Natural killer cell treated with Interleukin-12 subunit alpha and Interleukin-12 subunit beta and Interleukin-15 and Interleukin-18, amount 100 ng/mL, for 72 hours (primary cell): ENCODE results near the gene WDSUB1. TPM values are rescaled to one million over a fixed set of nuclear protein-coding genes. Genes with fewer than 3 reads are reported as not detected.

Experiments
- ATAC-seq, 2 donors: fragments of 150-1000 bp; cut with Tn5 transposase in 1 of 2; sonication (Bioruptor Pico), chemical (Tn5 transposase) in 1 of 2; 2 replicates each; pipeline ENCODE4 v1.10.0; 2021
- DNase-seq: peaks from one replicate; pipeline ENCODE4 v3.0.0; 2022; ENCODE audit warnings: low spot score
- H3K27ac Mint-ChIP-seq, 2 donors: 1 replicate in 1 of 2; 2 replicates in 1 of 2; pipeline ENCODE4 v1.8.0; 2022; ENCODE audit warnings: mixed read lengths in 2 of 2, mild to moderate bottlenecking in 1 of 2, moderate library complexity in 1 of 2
- H3K27me3 Mint-ChIP-seq, 2 donors: 1 replicate in 1 of 2; 2 replicates in 1 of 2; pipeline ENCODE4 v1.8.0; 2022; ENCODE audit warnings: mixed read lengths in 2 of 2
- H3K36me3 Mint-ChIP-seq: one replicate; pipeline ENCODE4 v1.8.0; 2022; ENCODE audit warnings: mixed read lengths
- H3K4me1 Mint-ChIP-seq, 2 donors: 1 replicate in 1 of 2; 2 replicates in 1 of 2; pipeline ENCODE4 v1.8.0; 2022; ENCODE audit warnings: low read depth in 2 of 2, mixed read lengths in 2 of 2, mild to moderate bottlenecking in 1 of 2
- H3K4me3 Mint-ChIP-seq: one replicate; pipeline ENCODE4 v1.8.0; 2022; ENCODE audit warnings: mixed read lengths
- H3K9me3 Mint-ChIP-seq: 2 replicates; pipeline ENCODE4 v1.8.0; 2022; ENCODE audit warnings: mixed read lengths
- total RNA-seq, 2 donors: library from RNA; stranded (reverse); gene quantifications; one replicate each; pipeline ENCODE4 v1.2.3, GENCODE V29; 2022

WDSUB1 gene
- total RNA-seq, 2 donors from 2014 or later, result 5.4 to 8.8 TPM

DNA sequence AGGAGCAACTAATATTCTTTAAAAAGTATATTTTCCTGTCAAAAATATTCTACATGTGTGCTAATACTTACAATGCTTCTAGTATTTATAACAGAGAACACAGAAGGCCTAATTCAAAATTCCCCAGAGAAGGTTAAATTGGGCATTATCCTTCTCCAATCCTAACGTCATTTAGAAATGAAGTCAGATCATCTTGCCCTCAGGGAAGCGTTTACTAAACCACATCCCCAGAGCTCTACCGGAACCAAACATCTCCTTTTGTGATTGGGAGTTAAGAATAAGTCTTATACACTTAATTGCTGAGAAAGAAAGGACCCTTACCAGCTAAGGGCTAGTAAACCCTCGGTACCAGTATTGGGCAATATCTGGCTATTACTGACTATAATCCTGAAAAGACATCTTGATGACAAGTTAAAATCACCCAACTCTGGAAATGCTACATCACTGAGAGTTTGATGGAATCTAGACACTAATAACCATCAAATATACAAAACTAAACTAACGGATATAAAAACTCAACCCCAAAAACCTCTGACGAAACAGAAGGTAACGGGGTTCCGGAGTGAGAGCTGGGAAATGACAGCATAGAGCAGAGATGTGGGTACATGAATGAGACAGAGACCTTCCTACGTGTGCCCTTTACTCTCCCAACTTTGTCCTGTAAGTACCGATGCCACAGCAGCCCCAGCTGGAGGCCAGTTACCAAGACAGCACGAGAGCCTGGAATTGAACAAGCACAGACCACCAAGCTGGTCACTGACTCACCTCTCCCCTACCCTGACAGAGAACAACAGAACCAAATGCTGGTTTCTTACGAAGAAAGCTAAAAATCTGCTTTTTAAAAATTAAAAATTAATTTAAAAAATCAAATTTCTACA, 35.0 kb downstream of the WDSUB1 start:
- Mint-ChIP-seq H3K4me3 (no peak overlapping the region), H3K36me3 (no peaks in the 10 kb centered on the region), H3K27ac (no peak overlapping the region), H3K9me3 (no peaks in the 10 kb centered on the region), H3K4me1 (peaks cover 5 to 8% of the 10 kb centered on the region in 2 donors), H3K27me3 (no peaks in the 10 kb centered on the region)
- ATAC-seq (no peak), DNase-seq (no peak)

DNA sequence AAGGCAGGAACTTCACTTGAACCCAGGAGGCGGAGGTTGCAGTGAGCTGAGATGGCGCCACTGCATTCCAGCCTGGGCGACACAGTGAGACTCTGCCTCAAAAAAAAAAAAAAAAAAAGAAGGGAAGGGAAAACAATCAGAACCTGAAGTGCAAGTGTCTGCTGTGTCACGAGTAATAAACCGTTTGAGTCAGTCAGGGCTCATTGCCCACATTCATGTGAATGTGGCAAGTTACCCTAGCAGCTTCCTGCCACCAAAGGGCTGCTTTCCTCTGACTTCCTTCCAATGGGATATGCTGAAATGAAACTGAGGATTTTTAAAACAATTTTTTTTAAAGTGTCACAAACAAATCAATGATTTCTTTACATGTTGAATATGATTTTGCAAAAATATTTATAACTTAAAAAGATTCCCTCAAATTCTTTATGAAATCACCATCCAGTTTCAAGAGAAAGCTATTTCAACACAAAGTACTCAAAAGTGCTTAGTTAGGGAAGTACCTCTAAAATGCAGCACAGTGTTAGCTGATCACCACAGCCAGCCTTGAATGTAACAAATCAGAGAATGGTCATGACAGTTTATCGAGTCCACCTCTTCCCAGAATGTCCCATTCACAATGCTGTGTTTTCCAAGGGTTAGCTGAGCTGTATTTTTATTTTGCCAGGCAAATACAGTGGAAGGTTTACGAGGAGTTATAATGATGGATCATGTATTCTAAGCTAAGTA, 36.4 kb downstream of the WDSUB1 start:
- no peak overlapping the region for H3K27ac Mint-ChIP-seq
- no peaks in the 10 kb centered on the region for H3K9me3 Mint-ChIP-seq
- H3K36me3 Mint-ChIP-seq, result peaks cover 7% of the 10 kb centered on the region
- DNase-seq, result no peak
- H3K4me1 Mint-ChIP-seq, result peaks cover 5 to 8% of the 10 kb centered on the region in 2 donors
- H3K4me3 Mint-ChIP-seq, result no peak overlapping the region
- peak in 1 of 2 donors; percentile 53 for ATAC-seq
- H3K27me3 Mint-ChIP-seq, result no peaks in the 10 kb centered on the region

DNA sequence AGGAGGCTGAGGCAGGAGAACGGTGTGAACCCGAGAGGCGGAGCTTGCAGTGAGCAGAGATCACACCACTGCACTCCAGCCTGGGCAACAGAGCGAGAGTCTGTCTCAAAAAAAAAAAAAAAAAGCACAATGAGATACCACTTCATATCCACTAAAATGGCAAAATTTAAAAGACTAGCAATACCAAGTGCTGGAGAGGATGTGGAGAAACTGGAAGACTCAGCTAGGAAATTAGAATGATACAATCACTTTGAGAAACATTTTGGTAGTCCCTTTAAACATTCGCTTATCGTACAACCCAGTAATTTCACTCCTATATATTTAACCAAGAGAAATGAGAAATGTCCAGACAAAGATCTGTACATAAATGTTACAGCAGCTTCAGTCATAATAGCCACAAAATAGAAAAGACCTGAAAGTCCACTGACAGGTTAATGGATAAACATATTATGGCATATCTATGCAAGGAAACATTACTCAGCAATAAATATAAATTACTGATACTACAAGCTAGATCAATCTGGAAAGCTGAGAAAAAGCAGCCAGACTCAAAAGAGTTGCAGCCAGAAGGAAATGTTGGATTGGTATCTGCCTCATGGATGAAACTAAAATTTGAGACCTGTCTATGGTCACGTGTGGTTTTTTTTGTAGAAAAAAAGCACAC, 40.0 kb downstream of the WDSUB1 start:
- H3K27me3 Mint-ChIP-seq, result no peaks in the 10 kb centered on the region
- no peaks in the 10 kb centered on the region for H3K9me3 Mint-ChIP-seq
- no peak for ATAC-seq
- H3K4me3 Mint-ChIP-seq, result no peak overlapping the region
- peaks cover 11 to 24% of the 10 kb centered on the region in 2 donors for H3K4me1 Mint-ChIP-seq
- no peak overlapping the region for H3K27ac Mint-ChIP-seq
- peaks cover 11% of the 10 kb centered on the region for H3K36me3 Mint-ChIP-seq
- DNase-seq, result no peak

DNA sequence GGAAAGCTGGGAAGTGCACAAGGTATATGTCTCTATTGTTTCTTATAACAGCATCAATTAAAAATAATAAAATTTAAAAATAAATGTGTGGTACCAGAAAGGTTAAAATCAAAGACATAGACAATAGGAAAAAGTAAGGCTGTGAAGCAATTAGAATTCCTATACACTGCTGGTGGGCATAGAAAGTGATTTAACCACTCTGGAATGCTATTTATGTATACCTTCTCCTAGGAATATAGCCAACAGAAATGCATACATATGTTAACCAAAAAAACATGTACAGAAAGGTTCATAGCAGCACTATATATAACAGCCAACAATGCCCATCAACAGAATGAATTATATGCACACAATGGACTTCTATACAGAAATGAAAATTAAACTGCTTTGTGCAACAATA, 43.0 kb downstream of the WDSUB1 start:
- Mint-ChIP-seq H3K36me3 (peaks cover 20% of the 10 kb centered on the region), H3K27ac (no peak overlapping the region), H3K9me3 (no peaks in the 10 kb centered on the region), H3K27me3 (no peaks in the 10 kb centered on the region), H3K4me3 (no peak overlapping the region), H3K4me1 (peaks cover 7 to 16% of the 10 kb centered on the region in 2 donors)
- ATAC-seq, result no peak
- no peak for DNase-seq

DNA sequence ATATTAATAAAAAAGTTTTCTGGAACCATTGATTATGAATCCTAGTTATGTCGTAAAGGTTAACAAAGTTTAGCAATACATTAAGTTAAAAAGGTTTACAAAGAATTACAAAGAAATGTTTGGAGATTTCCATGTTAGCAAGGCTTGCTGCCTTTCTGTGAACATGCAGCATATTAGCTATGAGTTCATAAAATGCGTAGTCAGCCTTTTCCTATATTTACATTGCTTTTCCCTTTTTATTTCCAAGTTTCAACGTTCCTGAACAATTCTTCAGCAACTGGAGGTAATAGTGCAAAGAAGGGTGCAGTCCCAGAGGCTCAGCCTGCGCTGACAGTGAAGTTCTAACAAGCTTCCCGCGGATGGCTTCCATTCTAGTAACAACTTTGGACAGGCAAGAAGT, 51.6 kb downstream of the WDSUB1 start:
- H3K4me1 Mint-ChIP-seq, result no peaks in the 10 kb centered on the region
- no peaks in the 10 kb centered on the region for H3K27me3 Mint-ChIP-seq
- no peaks in the 10 kb centered on the region for H3K9me3 Mint-ChIP-seq
- DNase-seq, result no peak
- H3K4me3 Mint-ChIP-seq, result no peak overlapping the region
- H3K27ac Mint-ChIP-seq, result no peak overlapping the region
- ATAC-seq, result no peak
- no peaks in the 10 kb centered on the region for H3K36me3 Mint-ChIP-seq

DNA sequence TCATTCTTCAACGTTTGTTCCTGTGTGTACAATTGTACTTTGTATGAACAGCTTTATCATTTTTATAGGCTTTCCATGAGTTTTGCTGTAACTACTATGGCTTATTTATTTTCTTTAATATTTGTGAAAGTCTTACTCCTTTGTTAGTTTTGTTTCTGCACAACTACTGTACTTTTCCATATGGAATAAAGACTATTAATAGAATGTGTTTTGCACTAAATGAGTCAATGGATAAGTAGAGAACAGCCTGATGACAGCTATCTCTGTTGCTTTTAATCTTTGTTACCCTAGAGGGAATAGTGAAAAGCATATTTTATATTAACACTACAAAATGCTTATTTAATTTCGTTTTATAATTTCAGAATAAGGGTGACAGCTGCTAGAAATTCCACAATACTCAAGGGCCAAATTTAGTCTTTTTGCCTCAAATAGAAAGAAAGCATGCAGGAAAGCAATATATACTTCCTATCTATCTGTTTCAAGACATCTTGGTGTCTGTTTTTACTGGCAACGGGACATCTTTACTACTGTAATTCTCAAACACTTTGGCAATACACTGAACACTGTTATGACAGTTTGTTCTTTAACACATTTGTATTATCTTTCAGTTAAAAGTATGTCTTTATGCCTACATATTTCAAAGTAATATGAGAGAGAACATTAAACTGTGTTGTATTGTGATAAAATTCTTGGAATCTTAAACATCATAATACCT, 53.9 kb downstream of the WDSUB1 start:
- Mint-ChIP-seq H3K4me3 (no peak overlapping the region), H3K9me3 (no peaks in the 10 kb centered on the region), H3K27ac (no peak overlapping the region), H3K4me1 (peaks cover 11 to 12% of the 10 kb centered on the region in 2 donors), H3K27me3 (no peaks in the 10 kb centered on the region), H3K36me3 (no peaks in the 10 kb centered on the region)
- DNase-seq (no peak), ATAC-seq (no peak)

DNA sequence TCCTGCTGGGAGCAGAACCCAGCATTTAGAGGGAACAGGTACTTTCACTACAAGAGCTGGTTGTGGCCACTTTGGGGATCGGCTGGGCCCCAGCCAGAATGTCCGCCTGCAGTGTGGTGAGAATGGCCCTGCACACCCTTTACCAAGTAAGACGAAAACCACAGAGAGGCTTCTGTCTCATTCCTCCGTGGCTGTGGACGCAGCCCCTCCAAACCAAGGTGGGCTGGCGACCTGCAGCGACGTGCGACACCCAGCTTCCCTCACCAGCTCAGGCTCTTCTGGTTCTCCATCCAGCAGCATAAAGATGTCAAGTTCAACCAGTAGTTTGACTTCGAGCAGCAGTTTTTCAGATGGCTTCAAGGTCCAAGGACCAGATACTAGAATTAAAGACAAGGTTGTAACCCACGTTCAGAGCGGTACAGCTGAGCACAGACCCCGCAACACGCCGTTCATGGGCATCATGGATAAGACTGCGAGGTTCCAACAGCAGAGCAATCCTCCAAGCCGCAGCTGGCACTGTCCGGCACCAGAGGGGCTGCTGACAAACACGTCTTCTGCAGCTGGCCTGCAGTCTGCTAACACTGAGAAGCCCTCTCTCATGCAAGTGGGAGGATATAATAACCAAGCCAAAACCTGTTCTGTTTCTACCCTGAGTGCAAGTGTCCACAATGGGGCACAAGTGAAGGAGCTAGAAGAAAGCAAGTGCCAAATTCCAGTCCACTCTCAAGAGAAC, 56.2 kb downstream of the WDSUB1 start:
- H3K27me3 Mint-ChIP-seq, result no peaks in the 10 kb centered on the region
- no peak overlapping the region for H3K4me3 Mint-ChIP-seq
- H3K9me3 Mint-ChIP-seq, result no peaks in the 10 kb centered on the region
- ATAC-seq, result no peak
- H3K27ac Mint-ChIP-seq, result no peak overlapping the region
- no peak for DNase-seq
- H3K4me1 Mint-ChIP-seq, result peaks cover 22 to 28% of the 10 kb centered on the region in 2 donors
- no peaks in the 10 kb centered on the region for H3K36me3 Mint-ChIP-seq

DNA sequence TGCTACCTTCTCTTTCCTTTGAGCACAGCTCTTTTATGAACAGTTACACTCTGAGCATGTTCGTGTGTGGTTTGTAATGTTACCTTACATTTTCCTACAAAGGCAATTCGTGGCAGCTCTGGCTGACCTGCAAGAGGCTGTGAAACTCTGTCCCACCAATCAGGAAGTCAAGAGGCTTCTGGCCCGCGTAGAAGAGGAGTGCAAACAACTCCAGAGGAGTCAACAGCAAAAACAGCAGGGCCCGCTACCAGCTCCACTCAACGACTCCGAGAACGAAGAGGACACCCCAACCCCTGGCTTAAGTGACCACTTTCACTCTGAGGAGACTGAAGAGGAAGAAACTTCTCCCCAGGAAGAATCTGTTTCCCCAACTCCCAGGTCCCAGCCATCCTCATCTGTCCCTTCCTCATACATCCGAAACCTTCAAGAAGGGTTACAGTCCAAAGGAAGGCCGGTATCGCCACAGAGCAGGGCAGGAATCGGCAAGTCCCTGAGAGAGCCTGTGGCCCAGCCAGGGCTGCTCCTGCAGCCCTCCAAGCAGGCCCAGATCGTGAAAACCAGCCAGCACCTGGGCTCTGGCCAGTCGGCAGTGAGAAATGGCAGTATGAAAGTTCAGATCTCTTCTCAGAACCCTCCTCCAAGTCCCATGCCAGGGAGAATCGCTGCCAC, 56.9 kb downstream of the WDSUB1 start:
- no peak for DNase-seq
- Mint-ChIP-seq H3K4me3 (no peak overlapping the region), H3K9me3 (no peaks in the 10 kb centered on the region), H3K27ac (no peak overlapping the region), H3K36me3 (no peaks in the 10 kb centered on the region), H3K27me3 (no peaks in the 10 kb centered on the region), H3K4me1 (peaks cover 27 to 35% of the 10 kb centered on the region in 2 donors)
- ATAC-seq, result no peak

DNA sequence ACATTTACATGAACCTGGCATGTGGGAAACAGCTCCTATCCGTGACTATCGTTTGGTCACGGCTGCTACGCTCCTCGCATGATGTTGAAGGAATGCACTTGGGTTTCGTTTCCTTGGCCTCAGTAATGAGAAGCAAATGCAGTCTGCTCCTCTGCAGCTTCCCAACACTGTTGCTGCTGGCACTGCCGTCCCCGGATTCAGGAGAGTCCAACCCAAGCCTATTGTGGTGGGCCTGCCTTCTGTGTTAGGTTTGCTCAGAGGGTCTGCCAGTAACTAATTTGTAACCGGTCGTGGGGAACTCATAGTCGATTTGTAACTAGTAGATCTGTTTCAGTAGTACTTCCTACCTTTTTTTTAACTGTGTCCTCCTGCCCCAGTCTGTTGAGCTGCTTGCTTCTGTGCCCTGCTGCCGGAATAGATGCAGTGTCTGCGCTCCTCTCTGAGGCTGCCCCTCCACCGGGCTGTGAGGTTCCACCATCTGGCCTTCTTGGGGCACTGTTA, 58.4 kb downstream of the WDSUB1 start:
- no peaks in the 10 kb centered on the region for H3K36me3 Mint-ChIP-seq
- H3K9me3 Mint-ChIP-seq, result no peaks in the 10 kb centered on the region
- ATAC-seq (no peak), DNase-seq (no peak)
- H3K27me3 Mint-ChIP-seq, result no peaks in the 10 kb centered on the region
- no peak overlapping the region for H3K27ac Mint-ChIP-seq
- peaks cover 35 to 46% of the 10 kb centered on the region in 2 donors for H3K4me1 Mint-ChIP-seq
- no peak overlapping the region for H3K4me3 Mint-ChIP-seq

DNA sequence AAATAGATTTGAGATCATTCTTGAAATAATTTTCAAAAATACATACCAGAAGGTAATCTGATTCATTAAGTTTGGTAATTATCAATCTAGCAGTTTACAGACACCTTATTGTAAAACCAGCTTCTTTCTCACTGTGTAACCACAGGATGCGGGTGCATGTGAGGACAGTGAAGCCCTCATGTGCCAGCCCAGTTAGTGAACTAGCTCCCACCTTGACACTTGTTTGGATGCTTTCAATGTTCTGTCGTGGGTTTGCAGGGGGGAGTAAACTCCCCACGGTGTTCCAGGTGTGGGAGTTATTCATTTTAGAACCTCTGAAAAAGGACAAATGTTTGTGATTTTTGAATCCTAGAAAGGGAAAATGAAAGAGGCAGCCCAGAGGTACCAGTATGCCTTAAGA, 59.0 kb downstream of the WDSUB1 start:
- H3K27me3 Mint-ChIP-seq, result no peaks in the 10 kb centered on the region
- peaks cover 35 to 46% of the 10 kb centered on the region in 2 donors for H3K4me1 Mint-ChIP-seq
- ATAC-seq (no peak), DNase-seq (no peak)
- H3K9me3 Mint-ChIP-seq, result no peaks in the 10 kb centered on the region
- no peaks in the 10 kb centered on the region for H3K36me3 Mint-ChIP-seq
- no peak overlapping the region for H3K4me3 Mint-ChIP-seq
- no peak overlapping the region for H3K27ac Mint-ChIP-seq

DNA sequence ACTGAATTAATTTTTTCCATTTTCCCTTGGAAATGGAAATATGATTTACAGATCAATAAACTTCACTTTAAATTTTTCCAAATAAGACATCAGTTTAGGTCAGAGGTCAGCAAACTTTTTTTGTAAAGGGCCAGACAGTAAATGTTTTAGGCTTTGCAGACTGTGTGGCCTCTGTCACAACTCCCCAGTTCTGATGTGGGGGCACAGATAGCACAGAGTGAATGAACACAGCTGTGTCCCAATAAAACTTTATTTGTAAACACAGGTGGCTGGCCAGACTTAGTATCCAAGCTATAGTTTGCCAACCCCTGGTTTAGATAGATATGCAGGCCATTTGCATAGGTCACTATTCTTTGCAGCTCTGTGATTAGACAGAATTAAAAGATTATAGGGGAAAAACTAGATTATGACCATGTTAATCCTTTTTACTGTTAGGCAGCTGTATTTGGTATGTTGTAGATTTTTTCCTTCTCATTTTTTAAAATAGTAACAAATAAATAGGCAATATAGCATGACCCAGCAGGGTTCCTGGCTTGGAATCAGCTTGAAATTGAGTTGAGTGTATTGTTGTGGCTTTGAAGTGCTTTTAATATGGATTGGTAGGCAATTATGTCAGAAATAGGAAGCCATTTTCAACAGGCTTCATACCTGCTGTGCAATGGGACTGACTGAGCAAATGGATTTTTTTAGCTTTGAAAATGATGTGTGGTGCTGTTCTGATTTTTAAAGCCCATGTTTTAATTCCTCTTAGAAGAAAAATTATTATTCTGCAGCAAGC, 59.7 kb downstream of the WDSUB1 start:
- Mint-ChIP-seq H3K4me3 (no peak overlapping the region), H3K27me3 (no peaks in the 10 kb centered on the region), H3K9me3 (no peaks in the 10 kb centered on the region), H3K4me1 (peaks cover 35 to 46% of the 10 kb centered on the region in 2 donors), H3K36me3 (no peaks in the 10 kb centered on the region), H3K27ac (peak overlapping the region in 1 of 2 donors; percentile 52)
- DNase-seq, result no peak
- no peak for ATAC-seq

DNA sequence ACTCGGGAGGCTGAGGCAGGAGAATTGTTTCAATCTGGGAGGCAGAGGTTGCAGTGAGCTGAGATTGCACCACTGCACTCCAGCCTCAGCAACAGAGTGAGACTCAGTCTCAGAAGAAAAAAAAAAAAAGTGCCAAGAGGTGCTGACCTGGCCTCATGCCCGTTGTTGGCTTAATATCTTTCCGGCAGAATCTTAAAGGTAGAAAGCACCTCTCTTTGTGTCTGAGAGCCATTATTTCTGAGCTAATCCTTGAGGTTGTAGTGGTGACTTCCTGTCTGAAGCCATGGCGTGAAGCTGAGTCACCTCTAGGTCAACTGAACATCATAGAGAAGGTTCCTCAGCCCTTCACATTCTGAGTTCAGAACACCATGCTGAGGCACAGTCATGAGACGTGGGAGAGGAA, 60.4 kb downstream of the WDSUB1 start:
- DNase-seq (no peak), ATAC-seq (peak; percentile 92 to 95)
- Mint-ChIP-seq H3K9me3 (no peaks in the 10 kb centered on the region), H3K4me3 (peak overlapping the region; percentile 49), H3K4me1 (peaks cover 35 to 46% of the 10 kb centered on the region in 2 donors), H3K27ac (peak overlapping the region; percentile 35 to 52), H3K27me3 (peaks cover 0 to 2% of the 10 kb centered on the region in 2 donors), H3K36me3 (no peaks in the 10 kb centered on the region)
